Measurements from ENCODE around the gene LETMD1. TPM values are rescaled to one million over a fixed set of nuclear protein-coding genes. Genes with fewer than 3 reads are reported as not detected.

LETMD1 gene
- total RNA-seq, 1 donor, result 56.1 TPM

DNA sequence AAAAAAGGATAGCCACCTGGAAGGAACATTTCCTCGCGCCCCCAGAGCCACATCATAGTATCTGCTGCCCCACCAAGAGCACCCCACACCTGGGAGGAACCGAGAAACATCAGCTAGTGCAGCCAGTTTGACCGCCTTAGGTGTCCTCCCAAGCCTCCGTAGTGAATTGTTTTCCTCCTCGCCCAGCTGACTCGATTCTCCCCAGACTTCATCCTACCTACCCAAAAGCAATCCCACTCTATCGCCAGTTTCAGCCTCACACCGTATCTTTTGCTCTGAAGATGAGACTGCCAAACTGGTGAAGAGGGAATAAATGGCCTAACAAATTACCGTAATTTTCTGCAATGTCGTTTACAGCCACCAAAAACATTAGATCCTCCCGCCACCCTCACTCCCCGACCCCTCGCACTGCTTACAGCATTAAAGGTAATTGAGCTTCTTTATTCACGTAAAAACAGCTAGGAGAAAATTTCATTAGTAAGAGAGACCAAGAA is 20.7 kb upstream of the LETMD1 start:
- no peak for DNase-seq (ENCODE audit: insufficient read length, low spot score, missing footprints)
- Histone ChIP-seq H2AFZ (ENCODE audit: low read length) (no peak overlapping the region), H3K4me3 (ENCODE audit: insufficient read depth, low read length) (no peak overlapping the region), H3K79me2 (ENCODE audit: insufficient read depth, low read length) (peaks cover 25% of the 10 kb centered on the region), H4K20me1 (ENCODE audit: insufficient read depth, low read length) (no peaks in the 10 kb centered on the region), H3K4me1 (ENCODE audit: insufficient read depth, low read length) (peaks cover 32% of the 10 kb centered on the region), H3K36me3 (ENCODE audit: insufficient read depth, low read length) (no peaks in the 10 kb centered on the region), H3K9me3 (ENCODE audit: low read depth, low read length) (no peaks in the 10 kb centered on the region), H3K4me2 (ENCODE audit: insufficient read depth, low read length) (no peak overlapping the region), H3K27ac (ENCODE audit: low read depth, low read length) (no peak overlapping the region), H3K27me3 (ENCODE audit: insufficient read depth, low read length) (no peaks in the 10 kb centered on the region)
- TF ChIP-seq, protein P1, sequence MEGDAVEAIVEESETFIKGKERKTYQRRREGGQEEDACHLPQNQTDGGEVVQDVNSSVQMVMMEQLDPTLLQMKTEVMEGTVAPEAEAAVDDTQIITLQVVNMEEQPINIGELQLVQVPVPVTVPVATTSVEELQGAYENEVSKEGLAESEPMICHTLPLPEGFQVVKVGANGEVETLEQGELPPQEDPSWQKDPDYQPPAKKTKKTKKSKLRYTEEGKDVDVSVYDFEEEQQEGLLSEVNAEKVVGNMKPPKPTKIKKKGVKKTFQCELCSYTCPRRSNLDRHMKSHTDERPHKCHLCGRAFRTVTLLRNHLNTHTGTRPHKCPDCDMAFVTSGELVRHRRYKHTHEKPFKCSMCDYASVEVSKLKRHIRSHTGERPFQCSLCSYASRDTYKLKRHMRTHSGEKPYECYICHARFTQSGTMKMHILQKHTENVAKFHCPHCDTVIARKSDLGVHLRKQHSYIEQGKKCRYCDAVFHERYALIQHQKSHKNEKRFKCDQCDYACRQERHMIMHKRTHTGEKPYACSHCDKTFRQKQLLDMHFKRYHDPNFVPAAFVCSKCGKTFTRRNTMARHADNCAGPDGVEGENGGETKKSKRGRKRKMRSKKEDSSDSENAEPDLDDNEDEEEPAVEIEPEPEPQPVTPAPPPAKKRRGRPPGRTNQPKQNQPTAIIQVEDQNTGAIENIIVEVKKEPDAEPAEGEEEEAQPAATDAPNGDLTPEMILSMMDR (IDR thresholded peaks at IDR 0.05; ENCODE audit: extremely low read depth, low read depth, low read length), result no peak

DNA sequence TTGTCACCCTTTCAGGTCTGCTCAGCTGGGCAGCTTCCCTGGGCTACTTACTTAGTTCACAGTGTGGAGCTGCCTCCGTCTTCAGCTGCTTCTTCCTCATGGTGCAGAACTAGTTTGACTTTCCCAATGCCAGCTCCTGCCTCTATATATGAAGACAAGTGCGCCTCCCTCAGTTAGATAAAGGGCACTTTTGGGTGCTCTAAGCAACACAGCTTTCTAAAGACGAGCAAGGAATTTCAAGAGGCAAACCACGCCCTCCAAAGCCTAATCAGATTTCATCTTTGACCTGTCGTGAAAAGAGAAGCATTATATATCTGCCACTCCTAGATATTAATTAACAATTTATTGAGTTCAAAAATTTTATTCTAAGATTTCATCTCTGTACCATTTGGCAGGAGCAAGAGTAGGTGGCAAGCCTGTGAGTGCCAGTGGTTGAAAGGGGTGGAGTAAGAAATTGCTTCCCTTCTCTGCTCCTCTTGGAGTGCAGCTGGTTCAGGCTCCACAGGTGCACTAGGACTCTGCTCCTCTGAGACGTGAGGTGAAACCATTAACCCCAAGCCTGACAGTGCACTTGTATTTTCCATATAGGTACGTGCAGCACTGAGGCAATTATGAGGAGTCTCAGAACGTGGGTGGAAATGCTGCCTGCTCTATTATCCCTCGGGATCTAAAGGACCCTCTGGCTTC is 19.9 kb upstream of the LETMD1 start:
- Histone ChIP-seq H2AFZ (ENCODE audit: low read length) (peak overlapping the region; percentile 83), H3K4me1 (ENCODE audit: insufficient read depth, low read length) (peaks cover 29% of the 10 kb centered on the region), H3K4me2 (ENCODE audit: insufficient read depth, low read length) (peak overlapping the region; percentile 76), H3K79me2 (ENCODE audit: insufficient read depth, low read length) (peaks cover 16% of the 10 kb centered on the region), H4K20me1 (ENCODE audit: insufficient read depth, low read length) (no peaks in the 10 kb centered on the region), H3K4me3 (ENCODE audit: insufficient read depth, low read length) (peak overlapping the region; percentile 61), H3K27ac (ENCODE audit: low read depth, low read length) (no peak overlapping the region), H3K27me3 (ENCODE audit: insufficient read depth, low read length) (no peaks in the 10 kb centered on the region), H3K9me3 (ENCODE audit: low read depth, low read length) (no peaks in the 10 kb centered on the region), H3K36me3 (ENCODE audit: insufficient read depth, low read length) (no peaks in the 10 kb centered on the region)
- peak; percentile 63 for DNase-seq (ENCODE audit: insufficient read length, low spot score, missing footprints)
- TF ChIP-seq, protein P1 (IDR thresholded peaks at IDR 0.05; ENCODE audit: extremely low read depth, low read depth, low read length), result peak; percentile 55

DNA sequence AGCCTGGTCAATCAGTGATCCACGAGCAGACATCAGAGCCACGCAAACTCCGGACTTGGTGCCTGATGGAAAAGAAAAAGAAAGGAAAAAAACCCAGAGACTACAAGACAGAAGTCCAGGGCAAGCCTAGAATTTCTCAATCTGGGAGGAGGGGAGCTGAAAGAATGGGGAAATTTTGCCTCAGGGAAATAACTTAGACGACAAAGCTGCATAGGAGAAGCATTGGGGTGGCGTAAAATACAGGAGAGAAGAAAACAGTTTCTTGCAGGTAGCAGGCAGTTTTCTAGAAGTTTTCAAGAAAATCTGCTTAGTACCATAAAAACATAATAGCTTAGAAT is 19.3 kb upstream of the LETMD1 start:
- Histone ChIP-seq H3K79me2 (ENCODE audit: insufficient read depth, low read length) (peaks cover 11% of the 10 kb centered on the region), H3K36me3 (ENCODE audit: insufficient read depth, low read length) (no peaks in the 10 kb centered on the region), H3K4me1 (ENCODE audit: insufficient read depth, low read length) (peaks cover 26% of the 10 kb centered on the region), H2AFZ (ENCODE audit: low read length) (peak overlapping the region; percentile 83), H3K4me3 (ENCODE audit: insufficient read depth, low read length) (peak overlapping the region; percentile 61), H3K27me3 (ENCODE audit: insufficient read depth, low read length) (no peaks in the 10 kb centered on the region), H3K9me3 (ENCODE audit: low read depth, low read length) (no peaks in the 10 kb centered on the region), H3K27ac (ENCODE audit: low read depth, low read length) (no peak overlapping the region), H4K20me1 (ENCODE audit: insufficient read depth, low read length) (no peaks in the 10 kb centered on the region), H3K4me2 (ENCODE audit: insufficient read depth, low read length) (peak overlapping the region; percentile 76)
- TF ChIP-seq, protein P1 (IDR thresholded peaks at IDR 0.05; ENCODE audit: extremely low read depth, low read depth, low read length), result no peak
- peak; percentile 55 for DNase-seq (ENCODE audit: insufficient read length, low spot score, missing footprints)

DNA sequence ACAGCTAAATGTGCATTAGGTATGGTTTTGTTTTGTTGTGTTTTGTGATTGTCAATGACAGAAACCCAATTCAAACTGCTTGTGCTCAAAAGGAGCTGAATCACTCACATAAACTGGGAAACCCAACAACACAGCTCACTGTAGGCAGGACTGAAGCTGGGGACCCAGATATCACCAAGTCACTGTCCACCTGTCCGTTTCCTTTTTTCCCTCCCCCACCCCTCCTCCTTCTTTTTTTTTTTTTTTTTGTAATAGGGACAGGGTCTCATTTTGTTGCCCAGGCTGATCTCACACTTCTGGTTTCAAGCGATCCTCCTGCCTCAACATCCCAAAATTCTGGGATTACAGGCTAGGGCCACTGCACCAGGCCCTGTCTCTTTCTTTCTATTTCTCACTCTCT is 15.1 kb upstream of the LETMD1 start:
- no peaks in the 10 kb centered on the region for H3K36me3 ChIP-seq (ENCODE audit: insufficient read depth, low read length)
- H3K27ac ChIP-seq (ENCODE audit: low read depth, low read length), result no peak overlapping the region
- H2AFZ ChIP-seq (ENCODE audit: low read length), result no peak overlapping the region
- H3K4me1 ChIP-seq (ENCODE audit: insufficient read depth, low read length), result peaks cover 7% of the 10 kb centered on the region
- no peaks in the 10 kb centered on the region for H3K79me2 ChIP-seq (ENCODE audit: insufficient read depth, low read length)
- TF ChIP-seq, protein P1 (IDR thresholded peaks at IDR 0.05; ENCODE audit: extremely low read depth, low read depth, low read length), result no peak
- H3K4me2 ChIP-seq (ENCODE audit: insufficient read depth, low read length), result no peak overlapping the region
- no peaks in the 10 kb centered on the region for H3K27me3 ChIP-seq (ENCODE audit: insufficient read depth, low read length)
- no peaks in the 10 kb centered on the region for H4K20me1 ChIP-seq (ENCODE audit: insufficient read depth, low read length)
- no peak overlapping the region for H3K4me3 ChIP-seq (ENCODE audit: insufficient read depth, low read length)
- H3K9me3 ChIP-seq (ENCODE audit: low read depth, low read length), result no peaks in the 10 kb centered on the region
- DNase-seq (ENCODE audit: insufficient read length, low spot score, missing footprints), result no peak

Measured in osteoblast (primary cell).